Epidermal melanocyte (primary cell): ENCODE data around the gene XPNPEP3.
"Not testable (repeated sequence)": the region's sequence is repeated elsewhere in the genome, so short reads cannot be mapped to it uniquely, and the experiment has no call there.

Experiments used
- DNase-seq: peaks from one replicate; pipeline ENCODE4 v3.0.0; 2011; ENCODE audit warnings: low spot score; ENCODE audit not compliant: insufficient read length

XPNPEP3 gene

DNA sequence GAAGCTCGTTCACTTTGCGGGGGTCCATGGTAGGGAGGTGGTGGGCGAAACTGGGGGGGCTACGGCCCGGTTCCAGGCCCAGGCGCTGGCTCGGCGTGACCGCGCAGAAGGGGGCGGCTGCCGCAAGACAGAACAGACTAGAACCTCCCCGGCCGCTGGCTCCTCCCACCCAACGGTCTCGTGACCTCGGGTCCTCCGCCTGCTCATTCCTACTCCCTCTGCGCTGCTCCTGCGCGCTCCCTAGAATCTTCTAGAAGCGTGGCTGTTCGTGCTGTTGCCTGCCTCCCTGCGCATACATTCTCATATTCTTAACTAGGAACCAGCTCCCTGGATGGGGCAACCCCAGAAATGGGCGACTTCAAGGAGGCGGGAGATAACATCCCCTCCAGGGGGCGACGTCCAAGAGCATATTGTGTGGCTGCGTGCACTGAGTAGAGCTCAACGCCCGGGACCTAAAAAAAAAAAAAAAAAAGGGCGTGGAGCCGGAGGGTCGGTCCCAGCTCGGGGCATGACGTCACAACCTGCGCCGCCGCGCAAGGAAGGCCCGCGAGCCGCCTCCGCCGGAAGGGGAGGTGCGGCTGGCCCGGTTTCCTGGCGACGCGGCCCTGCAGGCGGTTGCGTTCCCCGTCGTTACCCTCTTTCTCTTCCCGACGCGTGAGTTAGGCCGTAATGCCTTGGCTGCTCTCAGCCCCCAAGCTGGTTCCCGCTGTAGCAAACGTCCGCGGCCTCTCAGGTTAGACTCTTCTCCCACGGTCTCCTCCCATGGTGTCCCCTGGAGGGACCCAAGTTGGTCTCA, at the start of gene XPNPEP3, which contains the start of gene ST13:
Gene XPNPEP3, plus strand, starts transcription at position 636 of the 796 bp plus-strand sequence. Its CDS starts 34 bp downstream, at position 670.
Gene ST13, minus strand, starts transcription at position 127 of the 796 bp plus-strand sequence. Its CDS starts 99 bp downstream, at position 28.
- DNase-seq = peak; percentile 52

DNA sequence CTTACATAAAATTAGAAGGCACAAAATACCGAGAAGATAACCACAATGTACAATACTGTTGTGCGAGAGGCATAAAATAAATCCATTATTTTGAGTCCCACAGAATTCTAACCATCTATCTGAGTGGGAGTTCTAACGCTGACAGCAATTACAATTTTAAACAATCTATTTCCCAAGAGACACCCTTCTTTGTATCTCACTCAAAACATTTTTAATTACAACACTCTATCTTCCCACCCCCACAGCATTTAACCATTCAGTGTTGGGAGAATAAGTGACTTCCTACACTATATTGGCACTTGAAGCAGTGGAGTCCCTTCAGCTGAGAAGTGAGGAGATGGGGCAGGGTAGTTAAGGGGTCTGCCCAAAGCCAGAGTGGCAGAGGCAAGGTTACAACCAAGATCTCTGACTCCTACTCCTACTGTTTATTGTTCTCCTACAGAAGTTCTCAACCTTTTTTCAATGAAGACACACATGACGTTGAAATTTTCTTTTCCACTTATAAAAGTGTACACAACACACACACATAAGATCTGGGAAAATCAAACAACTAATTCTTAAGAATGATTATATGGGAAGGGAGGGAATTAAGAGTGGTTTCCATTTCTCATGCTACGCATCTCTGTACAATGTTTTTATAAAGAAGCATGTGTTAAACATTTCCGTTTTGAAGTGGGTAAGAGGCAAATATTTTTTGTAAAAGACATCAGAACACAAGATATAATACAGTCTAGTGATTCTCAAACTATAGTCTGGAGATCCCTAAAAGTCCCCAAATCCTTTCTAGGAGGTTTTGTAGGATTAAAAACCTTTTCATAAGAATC, 48.7 kb upstream of the XPNPEP3 start:
- no peak for DNase-seq

DNA sequence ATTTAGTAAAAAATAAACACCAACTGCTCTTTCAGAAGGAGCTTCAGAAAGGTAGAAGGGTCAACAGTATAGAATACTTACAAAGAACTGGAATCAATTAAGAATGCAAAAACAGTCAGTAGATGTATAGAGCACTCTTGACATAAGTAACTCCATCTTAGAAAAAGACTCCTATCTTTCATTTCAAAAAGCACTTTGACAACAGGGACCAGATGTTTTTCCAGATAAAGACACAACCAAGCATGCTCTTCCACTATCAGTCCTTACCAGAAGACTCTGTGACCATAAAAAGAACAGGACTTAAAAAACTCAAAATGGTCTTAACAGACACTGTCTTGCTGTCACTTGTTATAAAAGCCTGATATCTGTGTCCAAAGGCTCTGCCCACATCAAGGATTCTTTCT, 43.0 kb upstream of the XPNPEP3 start:
- no peak for DNase-seq

DNA sequence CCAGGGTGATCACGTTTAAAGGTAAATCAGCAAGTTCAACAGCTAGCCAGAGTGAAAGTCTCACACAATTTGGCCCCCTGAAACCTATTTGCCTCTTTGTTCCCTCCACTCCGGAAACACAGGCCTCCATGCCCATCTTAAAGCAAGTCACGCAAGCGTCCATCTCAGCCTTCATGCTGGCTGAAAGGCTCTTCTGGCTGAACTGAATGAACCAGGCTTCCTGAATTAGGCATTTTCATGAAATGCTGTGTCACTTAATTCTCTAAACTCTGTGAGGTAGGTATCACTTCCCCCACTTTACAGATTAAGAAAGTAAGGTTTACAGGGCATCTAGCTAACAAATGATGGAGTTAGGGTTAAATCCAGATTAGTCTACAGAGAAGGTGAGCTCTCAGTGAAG, 39.2 kb upstream of the XPNPEP3 start:
- no peak for DNase-seq

DNA sequence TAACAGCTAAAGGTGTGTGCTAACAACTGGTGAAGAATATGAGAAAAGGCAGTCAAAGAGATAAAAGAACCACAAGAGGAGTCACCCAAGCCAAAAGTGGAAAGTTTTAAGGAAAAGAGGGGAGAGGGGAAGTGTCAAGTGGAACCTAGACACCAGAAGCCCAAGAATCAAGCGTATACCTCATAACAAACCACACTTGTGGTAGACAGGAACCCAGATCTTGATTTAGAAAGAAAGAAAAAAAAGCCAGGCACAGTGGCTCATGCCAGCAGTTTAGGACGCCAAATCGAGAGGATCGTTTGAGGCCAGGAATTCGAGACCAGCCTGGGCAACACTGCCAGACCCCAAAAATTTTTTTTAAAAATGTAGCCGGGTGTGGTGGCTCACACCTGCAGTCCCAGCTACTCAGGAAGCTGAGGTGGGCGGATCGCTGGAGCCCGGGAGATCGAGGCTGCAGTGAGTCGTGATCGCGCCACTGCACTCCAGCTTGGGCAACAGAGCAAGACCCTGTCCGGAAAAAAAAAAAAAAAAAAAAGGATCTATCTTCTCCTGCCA, 38.7 kb upstream of the XPNPEP3 start:
- no peak for DNase-seq

DNA sequence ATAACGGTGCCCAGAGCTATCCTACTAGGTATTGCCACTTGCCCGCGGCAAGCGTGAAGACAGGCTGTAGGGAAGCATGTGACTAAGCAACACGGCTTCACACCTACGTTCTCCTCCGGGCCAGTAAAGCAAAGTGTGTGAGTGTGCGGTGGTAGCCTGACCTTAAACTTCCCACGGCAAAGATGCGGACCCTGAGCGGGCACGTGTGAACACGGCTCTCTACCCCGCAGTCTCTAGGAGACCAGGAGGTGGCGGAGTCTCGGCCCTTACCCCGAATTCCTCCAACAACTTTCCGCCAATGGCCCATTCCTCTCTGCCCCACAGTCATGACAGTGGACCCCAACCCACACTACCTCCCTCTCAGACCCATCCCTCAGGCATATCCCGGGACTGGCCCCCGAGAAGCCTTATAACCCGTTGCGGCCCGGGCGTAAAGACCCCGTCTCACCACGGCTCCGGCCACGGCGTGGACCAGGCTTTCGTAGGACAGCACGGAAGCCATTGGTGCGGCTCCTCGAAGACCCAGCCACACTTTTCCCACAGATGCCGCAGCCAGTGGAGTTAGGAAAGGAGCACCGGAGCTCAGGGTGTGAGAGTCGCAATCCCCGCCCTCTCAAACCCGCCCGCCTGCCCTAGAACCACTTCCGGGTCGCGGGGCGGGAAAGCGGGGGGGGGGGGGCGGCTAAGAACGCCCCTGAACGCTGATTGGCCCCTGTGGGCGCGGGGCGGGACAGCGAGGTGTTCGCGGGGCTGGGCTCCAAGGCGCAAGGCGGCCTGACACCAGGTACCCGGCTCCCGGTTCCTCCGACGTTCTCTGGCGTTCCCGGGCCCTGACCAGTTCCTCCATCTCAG, 38.0 kb upstream of the XPNPEP3 start, which contains the start of gene SLC25A17:
Gene SLC25A17, minus strand, starts transcription at position 600 of the 852 bp plus-strand sequence. Its CDS starts 98 bp downstream, at position 502.
- DNase-seq = peak; percentile 89

DNA sequence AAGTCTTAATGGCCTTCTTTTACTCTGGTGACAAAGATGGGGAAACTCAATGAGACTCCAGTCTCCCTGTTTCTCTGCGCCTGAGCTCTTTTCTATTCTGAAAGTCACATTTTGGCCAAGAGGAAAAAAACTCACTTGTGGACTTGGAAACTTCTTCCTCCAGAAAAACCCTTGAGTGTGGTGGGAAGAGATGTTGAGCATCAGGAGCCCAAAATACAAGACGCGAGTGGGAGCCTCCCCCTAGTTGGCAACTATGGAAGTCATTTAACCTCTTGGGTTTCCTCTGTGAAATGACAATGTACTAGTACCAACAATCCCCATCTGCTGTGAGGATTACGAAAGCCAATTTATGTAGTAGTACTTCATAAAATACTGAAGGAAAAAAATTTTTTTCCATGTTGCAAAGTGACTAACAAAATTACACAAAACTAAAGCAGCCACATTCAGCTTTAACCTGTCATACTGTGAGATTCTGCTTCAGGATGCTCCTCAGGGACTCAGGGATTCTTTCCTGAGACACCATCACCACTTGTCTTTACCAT, 37.3 kb upstream of the XPNPEP3 start:
- no peak for DNase-seq

DNA sequence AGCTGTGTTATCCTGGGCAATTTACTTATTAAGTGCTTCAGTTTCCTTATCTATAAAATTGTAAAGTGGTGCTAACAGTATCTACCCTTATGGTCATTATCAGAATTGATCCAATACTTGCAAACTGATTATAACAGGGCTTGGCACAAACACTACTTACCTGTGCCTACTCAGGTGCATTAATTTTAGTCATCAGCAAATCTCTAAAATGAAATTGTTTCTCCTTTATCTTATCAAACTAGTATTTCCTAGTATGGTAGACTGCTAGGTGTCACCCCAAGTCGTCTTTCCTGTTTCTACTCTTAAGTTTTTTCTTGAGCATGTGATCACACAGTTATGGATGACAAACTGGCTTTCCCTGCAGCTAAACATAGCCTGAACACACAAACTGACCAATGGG, 33.5 kb upstream of the XPNPEP3 start:
- no peak for DNase-seq

DNA sequence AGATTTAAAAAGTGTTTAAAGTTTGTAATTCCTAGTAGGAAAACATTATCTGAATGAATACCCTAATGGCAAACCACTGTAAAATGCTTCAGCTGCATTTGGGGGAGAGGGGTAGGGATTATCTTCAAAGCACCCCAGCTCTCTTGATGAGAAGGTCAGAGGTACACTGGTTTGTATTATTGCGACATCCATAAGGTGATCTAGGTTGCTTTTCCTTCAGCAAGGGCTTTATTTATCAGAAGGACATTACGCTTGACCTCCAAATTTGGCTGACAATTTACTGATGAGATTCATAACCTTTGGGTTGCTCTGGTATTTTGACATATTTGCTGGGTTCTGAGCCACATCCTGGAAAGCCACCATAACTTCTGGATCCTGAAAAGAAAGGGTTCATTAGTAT, 30.7 kb upstream of the XPNPEP3 start:
- DNase-seq = not testable (repeated sequence)

DNA sequence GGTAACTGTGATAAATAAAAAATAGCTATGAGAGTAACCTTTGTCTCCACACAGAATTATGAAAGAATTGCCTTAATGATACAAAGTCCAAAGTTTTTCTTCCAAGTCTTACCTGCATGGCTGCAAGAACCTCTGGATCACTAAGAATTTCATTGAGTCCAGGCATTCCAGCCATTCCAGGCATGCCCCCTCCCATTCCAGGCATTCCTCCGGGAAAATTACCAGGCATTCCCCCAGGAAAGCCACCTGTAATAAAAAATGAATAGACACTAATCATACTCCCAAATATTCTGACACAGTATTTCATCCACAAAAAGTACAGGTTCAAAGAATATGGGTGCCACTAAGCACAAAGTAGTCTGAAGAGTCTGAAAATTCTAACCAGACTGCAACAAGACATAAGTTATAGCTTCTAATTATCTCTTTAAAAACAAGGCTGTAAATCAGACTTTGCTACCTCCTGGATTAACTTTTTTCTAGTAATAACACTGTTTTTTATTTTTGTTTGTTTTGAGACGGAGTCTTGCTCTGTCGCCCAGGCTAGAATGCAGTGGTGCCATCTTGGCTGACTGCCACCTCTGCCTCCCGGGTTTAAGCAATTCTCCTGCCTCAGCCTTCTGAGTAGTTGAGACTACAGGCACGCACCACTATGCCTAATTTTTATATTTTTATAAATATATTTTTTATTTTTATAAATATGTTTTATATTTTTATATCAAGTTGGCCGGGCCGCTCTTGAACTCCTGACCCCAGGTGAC, 29.8 kb upstream of the XPNPEP3 start:
- DNase-seq = no peak

DNA sequence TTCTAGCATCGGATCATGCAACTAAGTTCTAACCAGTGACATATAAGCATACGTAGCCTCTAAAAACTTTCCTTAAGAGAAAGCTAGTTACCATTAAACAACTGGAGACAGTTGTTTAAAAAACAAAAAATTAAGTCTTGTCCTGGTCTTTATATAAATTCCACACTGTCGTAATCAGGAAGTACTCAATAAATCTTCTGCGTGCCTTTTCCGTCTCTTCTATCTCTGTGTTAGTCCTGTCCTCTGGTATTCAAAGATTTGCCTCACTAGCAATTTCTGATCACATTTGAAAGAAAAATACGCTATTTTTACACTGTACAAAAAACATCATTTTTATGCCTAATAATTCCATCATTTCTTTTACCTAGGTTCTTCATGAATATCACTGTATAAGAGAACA, 27.8 kb upstream of the XPNPEP3 start:
- no peak for DNase-seq

DNA sequence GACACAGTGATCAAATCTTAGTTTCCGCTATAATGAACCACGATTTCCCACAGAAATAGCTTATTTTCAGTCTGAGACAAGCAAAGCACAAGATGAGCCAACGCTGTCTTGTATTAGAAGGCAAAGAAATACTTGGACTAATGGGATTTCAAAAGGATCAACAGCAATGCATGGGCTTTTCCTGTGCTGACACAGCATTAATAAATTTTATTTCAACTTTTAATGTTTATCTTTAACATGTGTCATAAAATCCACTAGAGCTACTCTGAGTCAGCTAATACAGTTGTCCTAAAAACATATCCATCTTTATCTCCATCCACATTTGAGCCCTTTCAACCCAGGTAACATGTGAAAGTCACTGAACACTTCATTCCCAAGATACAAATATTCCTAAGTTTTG, 22.3 kb upstream of the XPNPEP3 start:
- no peak for DNase-seq

DNA sequence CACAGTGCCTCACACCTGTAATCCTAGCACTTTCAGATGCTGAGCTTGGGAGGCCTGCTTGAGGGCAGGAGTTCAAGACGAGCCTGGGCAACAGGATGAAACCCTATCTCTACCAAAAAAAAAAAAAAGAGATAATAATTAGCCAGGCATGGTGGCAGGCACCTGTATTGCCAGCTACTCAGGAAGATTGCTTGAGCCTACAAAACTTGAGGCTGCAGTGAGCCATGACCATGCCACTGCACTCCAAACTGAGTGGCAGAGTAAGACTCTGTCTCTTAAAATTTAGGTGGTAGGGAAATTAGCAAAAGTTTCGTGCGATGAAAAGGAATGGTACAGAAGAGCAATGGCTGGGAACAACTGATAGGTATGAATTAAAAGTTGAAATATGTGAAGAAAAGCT, 18.5 kb upstream of the XPNPEP3 start:
- no peak for DNase-seq

DNA sequence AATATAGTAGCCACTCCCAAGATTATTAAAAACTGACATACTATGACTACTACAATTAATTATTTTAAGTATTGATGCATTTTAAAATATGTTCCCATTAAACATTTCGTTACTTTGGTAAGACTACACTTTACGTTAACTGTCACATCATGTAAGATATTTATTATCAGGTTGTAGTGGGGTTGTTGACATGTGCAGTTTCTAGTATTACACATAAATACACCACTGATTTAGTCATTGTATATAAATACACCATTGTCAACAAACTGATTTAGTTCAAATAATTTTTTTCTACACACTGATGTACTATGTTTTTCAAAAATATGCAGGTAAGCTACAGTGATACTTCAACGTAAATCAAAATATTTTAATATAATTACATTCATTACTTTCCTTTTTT, 12.0 kb upstream of the XPNPEP3 start:
- DNase-seq = no peak

DNA sequence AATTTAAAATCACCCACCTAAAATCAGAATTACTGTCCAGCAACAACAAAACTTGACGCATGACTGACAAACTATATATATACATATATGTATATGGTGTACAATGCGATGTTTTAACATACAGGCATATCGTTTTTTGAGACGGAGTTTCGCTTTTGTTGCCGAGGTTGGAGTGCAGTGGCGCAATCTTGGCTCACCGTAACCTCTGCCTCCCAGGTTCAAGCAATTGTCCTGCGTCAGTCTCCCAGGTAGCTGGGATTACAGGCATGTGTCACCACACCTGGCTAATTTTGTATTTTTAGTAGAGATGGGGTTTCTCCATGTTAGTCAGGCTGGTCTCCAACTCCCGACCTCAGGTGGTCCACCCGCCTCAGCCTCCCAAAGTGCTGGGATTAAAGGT, 11.1 kb upstream of the XPNPEP3 start:
- DNase-seq = not testable (repeated sequence)

DNA sequence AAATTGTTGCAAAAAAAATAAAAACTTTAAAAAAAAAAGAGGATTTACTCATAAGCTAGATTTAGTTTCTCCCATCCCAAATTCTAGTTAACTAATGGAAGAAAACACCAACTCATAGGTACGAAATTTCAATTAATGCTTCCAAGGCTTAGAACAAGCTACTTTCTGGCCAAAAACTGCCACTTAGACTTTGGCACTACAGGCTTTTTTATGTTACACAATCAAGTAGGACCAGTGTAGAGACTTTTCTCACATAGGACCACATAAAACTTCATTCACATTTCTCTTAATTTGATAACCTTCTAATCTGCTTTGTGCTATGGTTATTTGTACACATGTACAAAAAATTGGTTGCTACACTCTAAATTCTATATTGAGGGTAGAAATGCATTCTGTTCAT, 3.6 kb upstream of the XPNPEP3 start:
- DNase-seq = no peak

DNA sequence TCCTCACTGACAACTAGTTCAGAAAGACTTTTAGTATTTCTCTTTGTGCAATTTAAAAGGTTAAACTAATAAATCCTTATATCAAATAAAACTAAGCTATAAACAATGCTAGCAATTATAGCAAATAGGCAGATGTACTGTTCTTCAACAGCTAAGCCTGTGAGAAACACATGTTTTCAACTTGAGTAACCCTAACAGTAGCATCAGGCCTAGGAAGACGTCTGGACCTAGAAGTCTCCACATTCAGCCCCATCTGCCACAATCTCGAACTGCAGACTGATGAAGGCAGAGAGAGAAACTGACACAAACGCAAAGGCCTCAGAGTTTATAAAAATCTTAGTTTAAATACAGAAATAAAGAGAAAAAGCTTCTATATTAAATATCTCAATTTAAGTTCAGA, 3.0 kb upstream of the XPNPEP3 start:
- DNase-seq = no peak

DNA sequence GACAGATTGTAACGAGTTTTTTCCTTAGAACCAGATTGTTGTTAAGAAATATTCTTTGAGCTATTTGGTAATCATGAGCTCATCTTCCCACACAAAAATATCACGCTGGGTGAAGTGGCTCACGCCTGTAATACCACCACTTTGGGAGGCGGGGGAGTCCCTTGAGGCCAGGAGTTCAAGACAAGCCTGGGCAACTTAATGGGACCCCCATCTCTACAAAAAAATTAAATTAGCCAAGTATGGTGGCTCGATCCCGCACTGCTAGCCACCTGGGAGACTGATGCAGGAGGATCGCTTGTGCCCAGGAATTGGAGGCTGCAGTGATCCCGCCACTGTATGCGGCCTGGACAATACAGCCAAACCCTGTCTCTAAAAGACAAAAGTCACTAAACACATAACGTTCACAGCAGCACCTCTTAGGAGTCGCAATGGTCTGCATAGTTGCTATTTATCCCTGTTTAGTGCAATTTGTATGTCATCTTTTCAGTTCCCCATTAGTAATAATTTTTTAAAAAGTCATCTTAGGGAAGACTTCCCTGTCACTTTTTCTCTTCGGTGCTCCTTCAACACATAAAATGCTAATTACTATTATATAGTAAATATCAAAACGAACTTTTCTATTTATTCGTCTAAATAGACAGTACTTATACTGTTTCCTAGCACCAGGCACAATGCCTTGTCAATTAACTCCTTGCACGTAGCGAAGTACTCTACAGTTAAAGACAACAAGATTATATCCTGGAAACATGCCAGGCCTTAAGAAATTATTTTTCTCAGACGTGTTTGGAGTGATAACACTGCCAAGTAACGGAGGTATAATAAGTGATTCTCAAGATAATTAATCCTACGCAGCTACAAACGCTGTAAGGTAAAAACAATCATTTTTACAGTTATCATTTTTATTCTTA, 1.6 kb upstream of the XPNPEP3 start:
- no peak for DNase-seq

DNA sequence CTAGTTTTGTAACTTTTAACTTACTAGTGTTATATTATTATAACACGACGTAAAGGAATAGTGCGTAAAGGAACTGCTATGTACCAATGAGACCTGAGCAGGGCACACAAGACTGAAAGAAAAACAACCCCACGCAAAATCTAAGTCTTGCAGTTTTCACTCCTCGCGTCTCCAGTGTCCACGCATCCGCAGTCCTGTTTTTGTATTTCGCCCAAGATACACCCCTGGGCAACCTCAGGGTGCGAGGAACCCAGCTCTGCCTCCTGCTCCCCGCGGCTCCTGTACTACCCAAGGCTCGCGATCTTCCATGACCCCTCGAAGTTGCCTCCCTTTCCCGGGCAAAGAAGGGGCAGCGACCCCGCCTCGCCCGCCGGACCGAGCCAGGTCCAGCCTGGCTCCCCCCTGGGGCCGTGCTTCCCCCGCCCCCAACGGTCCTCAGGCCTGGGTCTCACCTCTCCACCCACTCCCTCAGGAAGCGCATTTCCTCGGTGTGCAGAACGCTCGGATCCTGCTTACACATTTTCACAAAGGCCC, 902 bp upstream of the XPNPEP3 start:
- no peak for DNase-seq
